H1 (cell line): ENCODE results near the gene SLC24A4.

Source experiments
- EGR1 ChIP-seq: IDR thresholded peaks from 2 replicates; pipeline ENCODE4 v1.6.1; 2011; ENCODE audit warnings: low read depth, low read length, borderline replicate concordance
- POLR2A ChIP-seq, 2 experiments: IDR thresholded peaks; 1 replicate in 1 of 2; 2 replicates in 1 of 2; pipeline ENCODE4 v1.6.1; 2011; ENCODE audit warnings: low read depth in 2 of 2, low read length in 2 of 2, mild to moderate bottlenecking in 2 of 2; ENCODE audit errors: control extremely low read depth in 1 of 2
- RFX5 ChIP-seq: IDR thresholded peaks from 2 replicates; pipeline ENCODE4 v1.6.1; 2011; ENCODE audit warnings: low read depth, low read length, improper control_type of control experiment, borderline replicate concordance
- TF ChIP-seq, protein P1 (sequence below), 3 experiments: IDR thresholded peaks; 1 replicate in 2 of 3; 2 replicates in 1 of 3; pipeline versions ENCODE4 v1.5.1 to v1.6.1; 2011; ENCODE audit warnings: low read length in 3 of 3, mild to moderate bottlenecking in 3 of 3, inconsistent platforms in 2 of 3, low read depth in 1 of 3, moderate library complexity in 1 of 3; ENCODE audit not compliant: insufficient read depth in 1 of 3; ENCODE audit errors: control extremely low read depth in 1 of 3
- TF ChIP-seq, protein P2 (sequence below): IDR thresholded peaks from 2 replicates; pipeline ENCODE4 v1.6.1; 2012; ENCODE audit warnings: inconsistent platforms

DNA sequence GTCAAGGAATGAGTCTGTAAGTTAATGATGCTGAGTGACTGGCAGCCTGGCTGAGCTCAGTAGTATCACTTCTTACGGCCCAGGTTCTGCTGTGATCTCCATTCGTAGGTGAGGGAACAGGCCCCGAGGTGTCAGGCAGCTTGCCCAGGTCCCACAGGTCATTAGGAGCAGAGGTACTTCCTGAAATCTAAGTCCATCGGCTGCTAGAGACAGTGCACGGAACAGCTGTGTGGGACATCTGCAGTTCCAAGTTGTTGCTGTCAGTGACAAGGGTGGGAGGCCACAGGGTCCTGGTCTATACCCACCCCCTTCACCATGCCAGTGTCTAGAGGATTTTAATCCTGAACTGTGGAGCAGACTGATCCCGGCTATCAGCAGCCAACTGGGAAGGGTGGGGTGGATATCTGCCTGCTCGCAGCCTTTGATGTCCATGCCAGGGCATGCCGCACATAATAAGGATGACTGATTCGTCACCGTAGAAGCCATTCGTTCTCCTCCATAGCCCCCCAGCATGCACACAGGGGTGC is 108.3 kb downstream of the SLC24A4 start:
- TF ChIP-seq, protein P1, sequence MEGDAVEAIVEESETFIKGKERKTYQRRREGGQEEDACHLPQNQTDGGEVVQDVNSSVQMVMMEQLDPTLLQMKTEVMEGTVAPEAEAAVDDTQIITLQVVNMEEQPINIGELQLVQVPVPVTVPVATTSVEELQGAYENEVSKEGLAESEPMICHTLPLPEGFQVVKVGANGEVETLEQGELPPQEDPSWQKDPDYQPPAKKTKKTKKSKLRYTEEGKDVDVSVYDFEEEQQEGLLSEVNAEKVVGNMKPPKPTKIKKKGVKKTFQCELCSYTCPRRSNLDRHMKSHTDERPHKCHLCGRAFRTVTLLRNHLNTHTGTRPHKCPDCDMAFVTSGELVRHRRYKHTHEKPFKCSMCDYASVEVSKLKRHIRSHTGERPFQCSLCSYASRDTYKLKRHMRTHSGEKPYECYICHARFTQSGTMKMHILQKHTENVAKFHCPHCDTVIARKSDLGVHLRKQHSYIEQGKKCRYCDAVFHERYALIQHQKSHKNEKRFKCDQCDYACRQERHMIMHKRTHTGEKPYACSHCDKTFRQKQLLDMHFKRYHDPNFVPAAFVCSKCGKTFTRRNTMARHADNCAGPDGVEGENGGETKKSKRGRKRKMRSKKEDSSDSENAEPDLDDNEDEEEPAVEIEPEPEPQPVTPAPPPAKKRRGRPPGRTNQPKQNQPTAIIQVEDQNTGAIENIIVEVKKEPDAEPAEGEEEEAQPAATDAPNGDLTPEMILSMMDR (IDR thresholded peaks at IDR 0.05; ENCODE audit: control extremely low read depth in 1 of 3, insufficient read depth in 1 of 3, low read depth in 1 of 3, low read length in 3 of 3) = no peak
- TF ChIP-seq EGR1 = no peak
- TF ChIP-seq POLR2A (IDR thresholded peaks at IDR 0.05; ENCODE audit: control extremely low read depth in 1 of 2, low read depth in 2 of 2, low read length in 2 of 2) = no peak
- TF ChIP-seq, protein P2, sequence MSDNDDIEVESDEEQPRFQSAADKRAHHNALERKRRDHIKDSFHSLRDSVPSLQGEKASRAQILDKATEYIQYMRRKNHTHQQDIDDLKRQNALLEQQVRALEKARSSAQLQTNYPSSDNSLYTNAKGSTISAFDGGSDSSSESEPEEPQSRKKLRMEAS = no peak
- TF ChIP-seq RFX5 = no peak
